Mucosa of stomach (tissue), 1 donor: ENCODE measurements around the gene LRFN4.

ENCODE experiments used
- H3K27me3 ChIP-seq: one replicate; pipeline ENCODE4 v1.7.0; 2013; ENCODE audit warnings: mild to moderate bottlenecking, low read length; ENCODE audit not compliant: control insufficient read depth, insufficient read depth
- H3K36me3 ChIP-seq: one replicate; pipeline ENCODE4 v1.7.0; 2013; ENCODE audit warnings: low read length; ENCODE audit not compliant: control insufficient read depth, insufficient read depth
- H3K4me1 ChIP-seq: one replicate; pipeline ENCODE4 v1.7.0; 2013; ENCODE audit warnings: mild to moderate bottlenecking, low read length; ENCODE audit not compliant: control insufficient read depth, insufficient read depth
- H3K4me3 ChIP-seq: one replicate; pipeline ENCODE4 v1.7.0; 2013; ENCODE audit warnings: low read length
- H3K9ac ChIP-seq: one replicate; pipeline ENCODE4 v1.7.0; 2013; ENCODE audit warnings: mild to moderate bottlenecking, low read length, moderate library complexity
- H3K9me3 ChIP-seq: one replicate; pipeline ENCODE4 v1.7.0; 2013; ENCODE audit warnings: mild to moderate bottlenecking, low read length, moderate library complexity; ENCODE audit not compliant: control insufficient read depth
- donor health status: Pancreatic carcinoma.

The LRFN4 gene

GRCh38 chr11:66892911-66893310 is 36.0 kb downstream of the LRFN4 start:
- no peaks in the 10 kb centered on the region for H3K27me3 ChIP-seq
- H3K36me3 ChIP-seq, result no peaks in the 10 kb centered on the region

GRCh38 chr11:66894141-66894540 is 37.3 kb downstream of the LRFN4 start:
- no peak overlapping the region for H3K4me3 ChIP-seq
- H3K9me3 ChIP-seq, result no peaks in the 10 kb centered on the region
- no peaks in the 10 kb centered on the region for H3K4me1 ChIP-seq
- H3K27me3 ChIP-seq, result no peaks in the 10 kb centered on the region
- H3K9ac ChIP-seq, result no peak overlapping the region
- no peaks in the 10 kb centered on the region for H3K36me3 ChIP-seq

More at GRCh38 chr11:66892911-66893310, 36.0 kb downstream of the LRFN4 start:
- Histone ChIP-seq H3K9me3 (no peaks in the 10 kb centered on the region), H3K4me1 (no peaks in the 10 kb centered on the region), H3K4me3 (no peak overlapping the region), H3K9ac (no peak overlapping the region)

- Histone ChIP-seq H3K9ac (no peak overlapping the region), H3K4me3 (no peak overlapping the region), H3K9me3 (no peaks in the 10 kb centered on the region), H3K27me3 (no peaks in the 10 kb centered on the region), H3K36me3 (no peaks in the 10 kb centered on the region), H3K4me1 (peaks cover 24% of the 10 kb centered on the region)
These were observed 45.1 kb downstream of the LRFN4 start for GRCh38 chr11:66901964-66902390.

DNA sequence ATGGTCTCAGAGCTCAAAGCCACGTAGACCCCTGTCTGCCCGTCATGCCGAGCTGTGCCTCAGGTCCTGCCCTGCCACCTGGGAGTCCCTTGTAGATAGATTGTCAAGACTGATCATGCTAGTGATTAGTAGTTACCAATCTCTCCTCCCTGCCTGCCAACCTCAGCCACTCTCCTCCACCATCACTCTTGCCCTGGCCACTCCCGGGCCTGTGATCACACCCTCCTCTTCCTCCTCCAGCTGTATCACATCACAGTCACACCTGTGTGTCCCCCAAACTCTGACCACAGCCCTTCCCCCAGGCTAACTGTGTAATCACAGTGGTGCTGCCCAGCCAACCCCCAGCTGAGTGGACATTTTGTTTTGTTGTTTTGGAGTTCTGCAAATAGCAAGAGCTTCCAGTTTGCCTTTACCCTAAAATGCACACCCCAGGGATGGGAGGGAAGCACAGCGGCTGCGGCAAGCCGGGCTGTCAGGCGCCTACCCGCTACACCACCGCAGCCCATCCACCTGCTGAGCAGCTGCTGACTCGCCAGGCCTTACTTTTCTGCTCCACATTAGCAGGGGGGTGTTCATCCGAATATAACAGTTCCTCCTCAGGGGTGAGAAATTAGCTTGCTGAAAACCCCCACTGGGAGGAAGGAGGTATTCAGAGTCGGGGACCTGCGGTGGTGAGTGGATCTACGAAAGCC is 45.8 kb downstream of the LRFN4 start:
- Histone ChIP-seq H3K9me3 (no peaks in the 10 kb centered on the region), H3K27me3 (no peaks in the 10 kb centered on the region), H3K36me3 (no peaks in the 10 kb centered on the region), H3K4me3 (no peak overlapping the region), H3K4me1 (peaks cover 24% of the 10 kb centered on the region), H3K9ac (no peak overlapping the region)

GRCh38 chr11:66904055-66904454 is 47.2 kb downstream of the LRFN4 start:
- Histone ChIP-seq H3K4me1 (peaks cover 24% of the 10 kb centered on the region), H3K9ac (no peak overlapping the region), H3K4me3 (no peak overlapping the region)

DNA sequence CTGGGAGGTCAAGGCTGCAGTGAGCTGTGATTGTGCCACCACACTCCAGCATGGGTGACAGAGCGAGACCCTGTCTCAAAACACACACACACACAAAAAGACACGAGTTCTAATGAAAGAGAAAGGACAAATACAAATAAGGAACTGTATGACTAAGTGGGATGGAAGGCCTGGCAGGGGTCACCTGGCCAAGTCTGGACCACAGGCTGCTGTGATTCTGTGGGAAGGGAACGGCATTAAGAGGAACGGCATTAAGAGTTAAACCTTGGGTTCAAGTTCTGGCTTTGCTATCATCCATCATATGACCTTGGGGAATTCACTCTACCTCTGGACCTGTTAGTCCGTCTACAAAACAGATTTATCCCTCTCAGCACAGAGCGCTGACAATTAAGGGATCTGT is 47.7 kb downstream of the LRFN4 start:
- H3K4me3 ChIP-seq, result no peak overlapping the region
- H3K4me1 ChIP-seq, result peaks cover 24% of the 10 kb centered on the region
- no peaks in the 10 kb centered on the region for H3K27me3 ChIP-seq
- no peaks in the 10 kb centered on the region for H3K36me3 ChIP-seq
- no peak overlapping the region for H3K9ac ChIP-seq
- no peaks in the 10 kb centered on the region for H3K9me3 ChIP-seq

More at GRCh38 chr11:66904055-66904454, 47.2 kb downstream of the LRFN4 start:
- Histone ChIP-seq H3K9me3 (no peaks in the 10 kb centered on the region), H3K27me3 (no peaks in the 10 kb centered on the region), H3K36me3 (no peaks in the 10 kb centered on the region)

DNA sequence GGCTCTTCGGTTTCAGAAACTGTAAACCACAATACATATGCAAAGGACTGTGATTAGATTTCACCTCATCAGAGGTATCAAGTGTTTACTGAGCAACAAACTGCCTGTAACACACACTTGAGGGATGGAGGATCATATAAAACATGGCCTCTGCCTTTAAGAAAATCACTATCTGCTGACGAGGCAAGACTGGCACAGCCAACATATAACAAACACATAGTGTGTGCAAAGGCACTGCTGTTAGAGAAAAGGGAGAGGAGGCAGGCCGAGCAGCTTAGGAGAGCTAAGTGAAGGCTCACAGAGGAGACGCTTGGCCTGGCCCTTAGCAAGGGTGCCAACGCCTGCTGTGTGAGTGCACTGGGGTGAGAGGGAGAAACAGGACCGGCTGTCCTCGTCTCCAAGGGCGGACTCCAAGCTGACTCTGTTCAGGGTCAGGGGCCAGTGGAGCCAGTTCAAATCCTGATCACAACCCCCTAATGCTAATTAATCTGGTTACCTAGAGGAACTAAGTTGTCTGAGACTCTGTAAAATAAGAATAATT is 48.2 kb downstream of the LRFN4 start:
- Histone ChIP-seq H3K4me1 (peaks cover 24% of the 10 kb centered on the region), H3K9me3 (no peaks in the 10 kb centered on the region), H3K4me3 (no peak overlapping the region), H3K9ac (no peak overlapping the region), H3K36me3 (no peaks in the 10 kb centered on the region), H3K27me3 (no peaks in the 10 kb centered on the region)

DNA sequence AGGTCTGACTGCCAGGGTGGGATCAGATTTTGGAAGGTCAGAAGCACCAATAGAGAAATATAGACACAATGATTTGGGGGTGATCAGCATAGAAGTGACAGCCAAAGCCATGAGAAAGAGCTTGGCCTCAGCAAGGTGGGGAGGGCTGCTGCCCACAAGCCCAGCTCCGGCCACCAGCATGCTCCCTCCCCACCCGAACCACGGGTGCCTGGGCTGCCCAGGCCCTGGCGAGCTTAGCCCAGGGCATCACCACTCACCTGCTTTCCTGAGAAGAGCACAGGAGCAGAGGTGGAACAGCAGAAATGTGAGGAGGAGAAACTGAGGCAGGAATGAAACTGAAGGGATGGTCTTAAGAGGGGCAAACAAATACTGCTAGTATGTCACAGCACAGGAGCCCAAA is 48.8 kb downstream of the LRFN4 start:
- H3K4me1 ChIP-seq, result peaks cover 24% of the 10 kb centered on the region
- H3K9ac ChIP-seq, result no peak overlapping the region
- no peak overlapping the region for H3K4me3 ChIP-seq
- H3K36me3 ChIP-seq, result no peaks in the 10 kb centered on the region
- no peaks in the 10 kb centered on the region for H3K9me3 ChIP-seq
- H3K27me3 ChIP-seq, result no peaks in the 10 kb centered on the region

DNA sequence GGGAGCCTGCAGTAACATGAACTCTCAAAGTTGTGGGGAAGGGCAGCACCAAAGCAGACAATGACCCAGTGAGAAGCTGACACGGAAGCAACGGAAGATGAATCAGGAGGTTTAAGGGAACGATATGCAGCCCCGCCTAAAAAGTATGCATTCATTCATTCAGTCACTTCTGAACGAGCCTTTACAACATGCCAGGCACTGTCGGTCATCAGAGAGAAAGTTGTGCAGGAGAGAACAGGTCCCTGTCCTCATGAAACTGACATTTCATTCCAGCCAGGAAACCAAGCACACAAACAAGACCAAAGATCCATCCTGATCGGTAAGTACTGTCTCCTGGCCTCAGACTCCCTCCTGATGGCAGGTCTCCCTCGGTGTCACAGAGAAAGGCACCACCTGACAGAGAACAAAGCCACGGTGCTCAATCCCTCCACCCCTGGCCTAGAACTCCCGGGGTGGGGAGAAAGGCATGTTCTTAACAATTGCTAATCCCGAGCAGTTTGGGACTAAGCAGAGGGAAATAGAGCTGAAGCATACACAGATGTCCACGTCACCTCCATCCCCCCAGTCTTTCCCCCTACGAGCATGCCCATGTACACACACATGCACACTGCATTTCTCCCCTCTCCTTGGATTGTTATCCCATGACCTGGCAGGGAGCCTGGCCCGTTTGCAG is 49.3 kb downstream of the LRFN4 start:
- Histone ChIP-seq H3K4me3 (no peak overlapping the region), H3K27me3 (no peaks in the 10 kb centered on the region), H3K4me1 (peaks cover 24% of the 10 kb centered on the region), H3K9ac (no peak overlapping the region), H3K9me3 (no peaks in the 10 kb centered on the region), H3K36me3 (no peaks in the 10 kb centered on the region)

GRCh38 chr11:66907751-66908630 is 51.1 kb downstream of the LRFN4 start:
- H3K36me3 ChIP-seq, result no peaks in the 10 kb centered on the region
- H3K4me1 ChIP-seq, result peaks cover 27% of the 10 kb centered on the region
- H3K9ac ChIP-seq, result no peak overlapping the region
- H3K9me3 ChIP-seq, result no peaks in the 10 kb centered on the region
- H3K27me3 ChIP-seq, result no peaks in the 10 kb centered on the region
- no peak overlapping the region for H3K4me3 ChIP-seq

DNA sequence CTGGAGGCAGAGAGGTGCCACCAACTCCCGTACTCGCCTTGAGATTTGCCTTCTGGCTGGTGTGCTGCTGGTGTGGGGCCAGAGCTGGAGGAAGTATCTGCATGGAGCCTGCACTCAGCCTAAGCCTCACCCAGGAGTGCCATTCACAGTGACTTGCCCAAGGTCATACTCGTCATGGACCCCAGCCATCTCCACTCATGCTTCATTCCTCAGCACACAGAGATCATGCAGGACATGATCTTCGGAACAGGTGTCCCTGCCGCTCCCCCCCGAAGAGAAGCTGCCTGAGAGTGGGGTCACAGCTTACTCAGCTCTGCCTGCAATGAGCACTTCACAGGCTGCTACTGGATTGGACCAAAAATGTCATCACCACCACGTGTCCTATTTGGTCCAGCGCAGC is 52.3 kb downstream of the LRFN4 start:
- Histone ChIP-seq H3K27me3 (no peaks in the 10 kb centered on the region), H3K36me3 (no peaks in the 10 kb centered on the region), H3K9me3 (no peaks in the 10 kb centered on the region), H3K4me1 (peaks cover 22% of the 10 kb centered on the region), H3K4me3 (no peak overlapping the region), H3K9ac (no peak overlapping the region)

GRCh38 chr11:66910016-66910415 is 53.2 kb downstream of the LRFN4 start:
- Histone ChIP-seq H3K4me1 (peaks cover 20% of the 10 kb centered on the region), H3K36me3 (no peaks in the 10 kb centered on the region), H3K9me3 (no peaks in the 10 kb centered on the region), H3K4me3 (no peak overlapping the region), H3K9ac (no peak overlapping the region), H3K27me3 (no peaks in the 10 kb centered on the region)
